ENCODE results near the gene UNG.

DNA sequence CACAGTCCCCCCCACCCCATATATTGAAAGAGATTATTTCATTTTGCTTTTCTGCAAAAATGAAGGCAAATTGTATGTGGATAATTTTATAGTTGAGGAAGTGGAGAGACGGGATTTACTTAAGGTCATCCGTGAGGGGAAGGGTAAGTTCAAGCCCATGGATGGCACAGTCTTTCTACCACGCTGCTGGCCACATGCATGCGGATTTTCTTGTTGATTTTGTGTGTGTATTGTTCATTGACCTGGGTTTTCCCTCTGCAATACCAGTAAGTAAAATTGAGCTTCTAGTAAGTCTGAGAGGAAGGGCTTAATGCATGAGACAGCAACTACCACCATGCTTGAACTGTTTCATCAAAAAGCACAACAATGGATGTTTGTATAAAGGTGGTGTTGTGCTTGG is 54.1 kb downstream of the UNG start:
- TF ChIP-seq, protein P1, sequence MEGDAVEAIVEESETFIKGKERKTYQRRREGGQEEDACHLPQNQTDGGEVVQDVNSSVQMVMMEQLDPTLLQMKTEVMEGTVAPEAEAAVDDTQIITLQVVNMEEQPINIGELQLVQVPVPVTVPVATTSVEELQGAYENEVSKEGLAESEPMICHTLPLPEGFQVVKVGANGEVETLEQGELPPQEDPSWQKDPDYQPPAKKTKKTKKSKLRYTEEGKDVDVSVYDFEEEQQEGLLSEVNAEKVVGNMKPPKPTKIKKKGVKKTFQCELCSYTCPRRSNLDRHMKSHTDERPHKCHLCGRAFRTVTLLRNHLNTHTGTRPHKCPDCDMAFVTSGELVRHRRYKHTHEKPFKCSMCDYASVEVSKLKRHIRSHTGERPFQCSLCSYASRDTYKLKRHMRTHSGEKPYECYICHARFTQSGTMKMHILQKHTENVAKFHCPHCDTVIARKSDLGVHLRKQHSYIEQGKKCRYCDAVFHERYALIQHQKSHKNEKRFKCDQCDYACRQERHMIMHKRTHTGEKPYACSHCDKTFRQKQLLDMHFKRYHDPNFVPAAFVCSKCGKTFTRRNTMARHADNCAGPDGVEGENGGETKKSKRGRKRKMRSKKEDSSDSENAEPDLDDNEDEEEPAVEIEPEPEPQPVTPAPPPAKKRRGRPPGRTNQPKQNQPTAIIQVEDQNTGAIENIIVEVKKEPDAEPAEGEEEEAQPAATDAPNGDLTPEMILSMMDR (conservative IDR thresholded peaks at IDR 0.05; ENCODE audit: low read depth in 2 of 2), result no peak
- no peak for TF ChIP-seq JUNB (IDR thresholded peaks at IDR 0.05; ENCODE audit: unreplicated experiment)
- TF ChIP-seq EZH2 (IDR thresholded peaks at IDR 0.05; ENCODE audit: low read depth, unreplicated experiment), result no peak
- TF ChIP-seq EZH2phosphoT487 (IDR thresholded peaks at IDR 0.05; ENCODE audit: unreplicated experiment), result no peak
